ENCODE measurements around the gene MAG. TPM values are rescaled to one million over a fixed set of nuclear protein-coding genes. Genes with fewer than 3 reads are reported as not detected.

Gene MAG
- total and polyA plus RNA-seq, 2 of the 8 experiments (the other 6 are each of a cell fraction or from before 2014, with no cell fraction given) = 0.20 to 1.3 TPM

GRCh38 chr19:35321291-35321690 is 29.3 kb downstream of the MAG start:
- Histone ChIP-seq H3K27ac (ENCODE audit: low read depth, low read length) (no peak overlapping the region), H3K14ac (ENCODE audit: insufficient read length) (no peak overlapping the region), H3K9ac (replicated peaks in 1 of 4; ENCODE audit: extremely low read depth in 1 of 4, low read depth in 3 of 4, low read length in 3 of 4) (no peak overlapping the region), H2BK120ac (replicated peaks; ENCODE audit: low read depth, low read length) (no peak overlapping the region), H3K4me2 (ENCODE audit: insufficient read depth in 1 of 2, low read depth in 2 of 2, low read length in 2 of 2) (no peak overlapping the region), H2BK20ac (ENCODE audit: low read length) (no peak overlapping the region), H3K4ac (replicated peaks; ENCODE audit: insufficient read length, low read depth, low read length) (no peak overlapping the region), H2BK12ac (ENCODE audit: low read depth, low read length) (no peak overlapping the region), H3K4me3 (ENCODE audit: extremely low read depth in 1 of 4, insufficient read depth in 2 of 4, low read depth in 3 of 4, low read length in 4 of 4) (no peak overlapping the region), H3K56ac (replicated peaks; ENCODE audit: insufficient read length, low read depth, low read length) (no peak overlapping the region), H2BK5ac (ENCODE audit: low read depth, low read length) (no peak overlapping the region), H3K23ac (ENCODE audit: insufficient read length) (no peak overlapping the region), H3K79me2 (ENCODE audit: control insufficient read depth in 1 of 2, insufficient read depth in 2 of 2, low read length in 2 of 2) (no peaks in the 10 kb centered on the region), H3K23me2 (ENCODE audit: low read depth, low read length) (no peaks in the 10 kb centered on the region), H4K20me1 (replicated peaks in 1 of 2; ENCODE audit: control insufficient read depth in 1 of 2, insufficient read depth in 2 of 2, low read length in 2 of 2) (no peaks in the 10 kb centered on the region), H3K36me3 (ENCODE audit: control insufficient read depth in 2 of 4, insufficient read depth in 4 of 4, low read length in 3 of 4) (no peaks in the 10 kb centered on the region), H3K18ac (ENCODE audit: extremely low read depth, low read length) (no peak overlapping the region), H4K5ac (ENCODE audit: insufficient read length, low read depth, low read length) (no peak overlapping the region), H2BK15ac (ENCODE audit: low read length) (no peak overlapping the region), H4K8ac (ENCODE audit: extremely low read depth, insufficient read depth, low read length) (no peak overlapping the region), H3K79me1 (ENCODE audit: low read depth, low read length) (no peaks in the 10 kb centered on the region), H2AFZ (ENCODE audit: low read length) (no peak overlapping the region), H2AK5ac (ENCODE audit: low read depth, low read length) (no peak overlapping the region), H4K91ac (replicated peaks; ENCODE audit: insufficient read length, low read length) (no peak overlapping the region), H3K27me3 (replicated peaks in 1 of 4; ENCODE audit: control insufficient read depth in 3 of 4, extremely low read depth in 1 of 4, insufficient read depth in 3 of 4, low read length in 3 of 4) (no peaks in the 10 kb centered on the region), H3K9me3 (ENCODE audit: insufficient read depth in 2 of 2, low read depth in 1 of 2, low read length in 1 of 2) (0 out of 4 replicates have a peak, but pooled peaks cover 0 to 2% of the 10 kb centered on the region in 2 experiments), H3K4me1 (replicated peaks in 1 of 4; ENCODE audit: control insufficient read depth in 3 of 4, insufficient read depth in 4 of 4, low read length in 3 of 4) (no peaks in the 10 kb centered on the region)
- DNase-seq (ENCODE audit: low read depth in 1 of 2, low spot score in 2 of 2) (no peak), FAIRE-seq (no peak)
- CTCF ChIA-PET (ENCODE audit: partially characterized antibody) = interaction anchor here (0.6 kb wide), 1 partner anchor 35 kb away, joined by 4 read pairs; no protein-coding TSS in a partner anchor
- POLR2A ChIA-PET (ENCODE audit: partially characterized antibody) = interaction anchor here (0.6 kb wide), 1 partner anchor 13 kb away, joined by 3 read pairs; no protein-coding TSS in a partner anchor
- 84% methylated on average over 2 of the region's 2 CpGs; no CpG with 5 or more reads in 1 of the 2 experiments for WGBS, 2 experiments (ENCODE audit: extremely low coverage in 1 of 2, insufficient coverage in 1 of 2, insufficient read length in 1 of 2, insufficient replicate concordance in 2 of 2, low coverage in 1 of 2, low lambda C conversion rate in 2 of 2, missing lambda C conversion rate in 1 of 2)
- TF ChIP-seq SRF (IDR thresholded peaks at IDR 0.05; ENCODE audit: low read depth, low read length) (no peak), GABPA (IDR thresholded peaks at IDR 0.05; ENCODE audit: borderline replicate concordance, insufficient read depth, low read length) (no peak)

Data from H1 (cell line).